GM12872 (cell line): ENCODE measurements around the gene MAFF.

ENCODE experiments used
- CTCF ChIP-seq: IDR thresholded peaks from 3 replicates; pipeline ENCODE4 v1.5.1; 2011; ENCODE audit warnings: low read depth, mild to moderate bottlenecking, low read length, moderate library complexity; ENCODE audit not compliant: insufficient read depth

MAFF gene

GRCh38 chr22:38184788-38185187 is 17.0 kb upstream of the MAFF start:
- no peak for TF ChIP-seq CTCF

- TF ChIP-seq CTCF: no peak
These were observed 15.4 kb upstream of the MAFF start for GRCh38 chr22:38186429-38186828.

DNA sequence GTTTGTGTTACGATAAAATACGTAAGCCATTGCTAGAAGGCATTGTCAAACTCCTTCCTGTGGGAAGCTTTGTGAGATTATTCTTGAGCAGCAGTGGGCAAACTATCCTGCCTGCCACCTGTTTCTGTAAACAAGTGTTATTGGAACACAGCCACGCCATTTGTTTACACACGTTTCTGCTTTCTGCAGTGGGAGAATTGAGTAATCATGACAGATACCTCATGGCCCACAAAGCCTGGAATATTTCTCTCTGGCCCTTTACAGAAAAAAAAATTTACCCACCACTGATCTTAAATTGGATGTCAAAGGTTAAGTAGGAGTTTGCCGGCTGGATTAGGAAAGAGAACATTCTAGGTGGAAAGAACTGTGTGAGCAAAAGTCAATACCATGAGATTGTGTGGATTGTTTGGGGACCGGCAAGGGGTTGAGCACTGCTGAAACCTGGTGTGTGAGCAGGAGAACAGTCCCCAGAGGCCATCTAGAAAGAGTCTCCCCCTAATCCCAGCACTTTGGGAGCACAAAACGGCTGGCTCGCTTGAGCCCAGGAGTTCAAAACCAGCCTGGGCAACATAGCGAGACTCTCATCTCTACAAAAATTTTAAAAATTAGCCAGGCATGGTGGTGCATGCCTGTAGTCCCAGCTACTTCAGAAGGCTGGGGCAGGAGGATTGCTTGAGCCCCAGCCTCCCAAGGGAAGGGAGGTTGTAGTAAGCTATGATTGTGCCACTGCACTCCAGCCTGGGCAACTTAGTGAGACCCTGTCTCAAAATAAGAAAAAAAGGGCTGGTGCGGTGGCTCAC is 14.2 kb upstream of the MAFF start:
- TF ChIP-seq CTCF: no peak

DNA sequence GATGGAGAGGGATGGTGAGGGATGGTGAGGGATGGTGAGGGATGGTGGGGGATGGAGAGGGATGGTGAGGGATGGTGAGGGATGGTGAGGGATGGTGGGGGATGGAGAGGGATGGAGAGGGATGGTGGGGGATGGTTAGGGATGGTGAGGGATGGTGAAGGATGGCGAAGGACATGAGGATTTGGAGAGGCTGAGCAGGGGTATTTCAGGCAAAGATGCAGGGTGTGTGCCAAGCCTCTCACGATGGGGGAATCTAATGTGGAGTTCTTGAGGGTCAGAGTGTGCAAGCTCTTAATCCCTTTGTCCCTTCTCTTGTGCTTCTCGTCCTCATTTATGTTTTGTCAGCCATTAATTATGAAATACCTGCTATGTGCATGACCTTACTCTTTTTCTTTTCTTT is 12.7 kb upstream of the MAFF start:
- TF ChIP-seq CTCF: no peak

GRCh38 chr22:38190581-38190980 is 11.2 kb upstream of the MAFF start:
- TF ChIP-seq CTCF: no peak

DNA sequence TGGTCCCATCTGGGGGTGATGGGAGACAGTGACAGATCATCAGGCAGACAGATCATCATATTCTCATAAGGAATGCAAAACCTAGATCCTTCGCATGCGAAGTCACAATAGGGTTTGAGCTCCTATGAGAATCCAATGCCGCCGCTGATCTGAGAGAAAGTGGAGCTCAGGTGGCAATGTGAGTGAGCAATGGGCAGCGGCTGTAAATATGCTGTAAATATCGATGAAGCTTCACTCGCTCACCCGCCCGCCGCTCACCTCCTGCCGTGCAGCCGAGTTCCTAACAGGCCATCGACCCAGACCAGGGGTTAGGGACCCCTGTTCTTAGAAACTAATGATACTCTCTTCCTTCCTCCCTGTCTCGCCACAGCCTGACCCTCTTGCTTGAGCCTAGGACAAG is 10.7 kb upstream of the MAFF start:
- no peak for TF ChIP-seq CTCF

- no peak for TF ChIP-seq CTCF
These were observed 9.9 kb upstream of the MAFF start for GRCh38 chr22:38191731-38192474.
